GM21825 (cell line): ENCODE results near the gene GRB7.
A peak's percentile ranks its signal among the peaks of the same experiment; 100 is the strongest.

ENCODE experiments used
- ATAC-seq: cut with Tn5 transposase; IDR thresholded peaks from one replicate; pipeline ENCODE4 v1.9.1; 2021; ENCODE audit warnings: mild to moderate bottlenecking, moderate library complexity; ENCODE audit not compliant: unreplicated experiment

The GRB7 gene

GRCh38 chr17:39767147-39767546, 29.4 kb downstream of the GRB7 start:
- ATAC-seq, result no peak

GRCh38 chr17:39769974-39770587, 32.3 kb downstream of the GRB7 start:
- ATAC-seq, result peak; percentile 53

GRCh38 chr17:39772415-39772814, 34.7 kb downstream of the GRB7 start:
- no peak for ATAC-seq

- no peak for ATAC-seq
These were observed 35.5 kb downstream of the GRB7 start for GRCh38 chr17:39772987-39773934.

GRCh38 chr17:39774047-39774446, 36.3 kb downstream of the GRB7 start:
- no peak for ATAC-seq

- no peak for ATAC-seq
These were observed 37.3 kb downstream of the GRB7 start for GRCh38 chr17:39775031-39775430.

GRCh38 chr17:39776252-39776651, 38.5 kb downstream of the GRB7 start:
- no peak for ATAC-seq

GRCh38 chr17:39777534-39778365, 40.0 kb downstream of the GRB7 start:
- no peak for ATAC-seq

- ATAC-seq, result no peak
These were observed 43.5 kb downstream of the GRB7 start for GRCh38 chr17:39781031-39781860.

GRCh38 chr17:39781861-39782213, 44.1 kb downstream of the GRB7 start:
- ATAC-seq, result no peak

- no peak for ATAC-seq
These were observed 44.7 kb downstream of the GRB7 start for GRCh38 chr17:39782481-39782880.

GRCh38 chr17:39782980-39783379, 45.2 kb downstream of the GRB7 start:
- ATAC-seq, result no peak

- no peak for ATAC-seq
These were observed 49.3 kb downstream of the GRB7 start for GRCh38 chr17:39787041-39787440.

GRCh38 chr17:39787743-39788484, 50.2 kb downstream of the GRB7 start:
- no peak for ATAC-seq

GRCh38 chr17:39791111-39791992, 53.6 kb downstream of the GRB7 start:
- no peak for ATAC-seq

- ATAC-seq, result no peak
These were observed 54.9 kb downstream of the GRB7 start for GRCh38 chr17:39792526-39793221.

GRCh38 chr17:39793301-39793872, 55.6 kb downstream of the GRB7 start:
- no peak for ATAC-seq
